Psoas muscle (tissue), 8 donors: ENCODE results near the gene NR3C1. TPM values are rescaled to one million over a fixed set of nuclear protein-coding genes. Genes with fewer than 3 reads are reported as not detected.

Experiments used
- ATAC-seq, 4 donors: fragments of 200-7000 bp; cut with Tn5 transposase; one replicate each; pipeline ENCODE4 v1.9.1; 2020; ENCODE audit warnings: moderate library complexity in 3 of 4, mild to moderate bottlenecking in 2 of 4
- DNase-seq, 2 donors: peaks; one replicate each; pipeline ENCODE4 v3.0.0-alpha.2; 2020
- H3K27ac ChIP-seq: fragments of 200-600 bp; one replicate; pipeline ENCODE4 v1.8.0; 2022
- H3K27me3 ChIP-seq, 3 donors: fragments of 200-600 bp in 1 of 3; one replicate each; pipeline versions ENCODE4 v1.6.1 to v1.8.0; 2013 to 2022; ENCODE audit warnings: low read length in 2 of 3, mild to moderate bottlenecking in 2 of 3, moderate library complexity in 1 of 3; ENCODE audit not compliant: insufficient read depth in 3 of 3
- H3K36me3 ChIP-seq, 2 donors: fragments of 200-600 bp in 1 of 2; one replicate each; pipeline versions ENCODE4 v1.6.1 to v1.8.0; 2013 to 2022; ENCODE audit warnings: low read depth in 1 of 2, mild to moderate bottlenecking in 1 of 2, moderate library complexity in 1 of 2; ENCODE audit not compliant: insufficient read depth in 1 of 2
- H3K4me1 ChIP-seq: fragments of 200-600 bp; one replicate; pipeline ENCODE4 v1.8.0; 2022
- H3K4me3 ChIP-seq: fragments of 200-600 bp; one replicate; pipeline ENCODE4 v1.8.0; 2022; ENCODE audit warnings: mild to moderate bottlenecking
- H3K9me3 ChIP-seq: fragments of 200-600 bp; one replicate; pipeline ENCODE4 v1.8.0; 2022
- CTCF ChIP-seq: fragments of 200-600 bp; IDR thresholded peaks from one replicate; pipeline ENCODE4 v1.8.0; 2022; ENCODE audit warnings: antibody characterized with exemption
- WGBS, 3 donors: extraction: QIAGEN DNeasy Blood & Tissue Kit; methylation state at CpG; one replicate each; pipeline versions ENCODE4 v1.1.6 to v1.1.7; 2013; 5-methylcytosine and 5-hydroxymethylcytosine counted together
- intact Hi-C, 2 donors: fragments of 100-400 bp; cut with DNase I; formaldehyde crosslinking; loops; one replicate each; pipeline versions ENCODE4 v1.11.0 to v1.14.2; 2022
- polyA plus RNA-seq, 3 donors: library from polyadenylated mRNA; stranded (reverse); fragments of 200-250 nt; gene quantifications; one replicate each; pipeline ENCODE4 v1.2.3, GENCODE V29; 2013
- total RNA-seq, 4 donors: library from RNA; stranded (reverse); fragmentation: NEBNext Ultra II Directional in 2 of 4; extraction: Animal tissue kit (Norgen Biotek cat#: 25700) in 2 of 4; gene quantifications; one replicate each; pipeline versions ENCODE4 v1.2.1 to v1.2.4, GENCODE V29; 2021 to 2023
- donor health status: healthy with polysubstance abuse.
- donor health status: DM: no; HTN: no; CAD: no; lungs with moderate emphysema.
- donor health status: Bipolar disorder and iron deficiency.
- donor health status: healthy.
- donor health status: DM: yes; HTN: yes; CAD: no.
- donor health status: DM: no; HTN: no; CAD: no.
- donor health status: DM: no; HTN: no; CAD: no.
- donor health status: DM: yes; HTN: yes; CAD: no.

NR3C1 gene
- total and polyA plus RNA-seq, 7 donors, result 16.5 to 89.7 (median 55.8) TPM

- Histone ChIP-seq H3K4me1 (peaks cover 66% of the 10 kb centered on the region), H3K27me3 (no peaks in the 10 kb centered on the region), H3K36me3 (no peaks in the 10 kb centered on the region), H3K4me3 (no peak overlapping the region), H3K9me3 (no peaks in the 10 kb centered on the region), H3K27ac (no peak overlapping the region)
- 87 to 96% (median 96%) methylated on average over 1 of the region's 1 CpG for whole genome bisulfite sequencing, 3 donors
- ATAC-seq (no peak), DNase-seq (no peak)
- TF ChIP-seq CTCF, result no peak
- intact Hi-C loops, result no loop called here
Measured at GRCh38 chr5:143362664-143363227, 40.7 kb downstream of the NR3C1 start.

- no peaks in the 10 kb centered on the region for H3K9me3 ChIP-seq
- intact Hi-C loops, result no loop called here
- H3K27ac ChIP-seq, result no peak overlapping the region
- no peak overlapping the region for H3K4me3 ChIP-seq
- no peaks in the 10 kb centered on the region for H3K36me3 ChIP-seq
- H3K27me3 ChIP-seq, result no peaks in the 10 kb centered on the region
- no peak for DNase-seq
- TF ChIP-seq CTCF, result no peak
- ATAC-seq, result peak in 1 of 4 donors; percentile 26
- WGBS, 3 donors, result 56 to 69% (median 58%) methylated on average over 3 of the region's 3 CpGs
- H3K4me1 ChIP-seq, result peaks cover 67% of the 10 kb centered on the region
Measured at GRCh38 chr5:143361438-143361837, 42.0 kb downstream of the NR3C1 start.

- DNase-seq (no peak), ATAC-seq (no peak)
- H3K4me1 ChIP-seq, result peaks cover 69% of the 10 kb centered on the region
- no peak for TF ChIP-seq CTCF
- intact Hi-C loops, result no loop called here
- no peaks in the 10 kb centered on the region for H3K27me3 ChIP-seq
- H3K9me3 ChIP-seq, result no peaks in the 10 kb centered on the region
- no peaks in the 10 kb centered on the region for H3K36me3 ChIP-seq
- peak overlapping the region; percentile 23 for H3K27ac ChIP-seq
- H3K4me3 ChIP-seq, result peak overlapping the region; percentile 8
Measured at GRCh38 chr5:143360755-143361154, 42.7 kb downstream of the NR3C1 start.

GRCh38 chr5:143359869-143360268, 43.6 kb downstream of the NR3C1 start:
- no peaks in the 10 kb centered on the region for H3K27me3 ChIP-seq
- ATAC-seq (no peak), DNase-seq (no peak)
- no peaks in the 10 kb centered on the region for H3K9me3 ChIP-seq
- intact Hi-C loops, result no loop called here
- no peaks in the 10 kb centered on the region for H3K36me3 ChIP-seq
- no peak overlapping the region for H3K4me3 ChIP-seq
- TF ChIP-seq CTCF, result no peak
- peaks cover 72% of the 10 kb centered on the region for H3K4me1 ChIP-seq
- WGBS, 3 donors, result 66 to 75% (median 72%) methylated on average over 2 of the region's 2 CpGs
- peak overlapping the region; percentile 23 for H3K27ac ChIP-seq
